OCI-LY7 (cell line): ENCODE results near the gene ZNF593. TPM values are rescaled to one million over a fixed set of nuclear protein-coding genes. Genes with fewer than 3 reads are reported as not detected.

Source experiments
- BruUV-seq: library from RNA; stranded (reverse); fragments of 400-500 nt; replicated peaks from 2 replicates; lab custom pipeline; 2021; lab: Mats Ljungman, UMichigan
- CTCF ChIA-PET: fragments of 300-600 bp; sonication (Branson Sonifier 250); formaldehyde crosslinking; loops from one replicate; lab custom pipeline; 2022; ENCODE audit warnings: antibody characterized with exemption; ENCODE audit not compliant: unreplicated experiment; lab: Charles Lee
- POLR2A ChIA-PET: fragments of 300-600 bp; sonication (Branson Sonifier 250); formaldehyde crosslinking; loops from one replicate; lab custom pipeline; 2022; ENCODE audit warnings: antibody characterized with exemption; lab: Charles Lee
- DNase-seq: peaks from one replicate; pipeline ENCODE4 v3.0.0-alpha.2; 2015; ENCODE audit warnings: low spot score
- H2AFZ ChIP-seq: fragments of 200-600 bp; sonication (generic), shearing (Covaris generic); 2 replicates; pipeline ENCODE4 v1.6.1; 2014; ENCODE audit warnings: mild to moderate bottlenecking, antibody characterized with exemption, low read length, moderate library complexity
- H3K27ac ChIP-seq: fragments of 200-600 bp; sonication (generic); 2 replicates; pipeline ENCODE4 v1.5.1; 2014; ENCODE audit warnings: mixed run types, low read depth, mild to moderate bottlenecking, moderate library complexity, low read length, inconsistent platforms; ENCODE audit not compliant: poor library complexity, severe bottlenecking
- H3K36me3 ChIP-seq: fragments of 200-600 bp; sonication (generic); 2 replicates; pipeline ENCODE4 v1.6.1; 2014; ENCODE audit warnings: mild to moderate bottlenecking, antibody characterized with exemption, low read length, moderate library complexity, mixed read lengths; ENCODE audit not compliant: insufficient read depth
- H3K4me1 ChIP-seq: fragments of 200-600 bp; sonication (generic); 2 replicates; pipeline ENCODE4 v1.5.1; 2014; ENCODE audit warnings: mild to moderate bottlenecking, low read length; ENCODE audit not compliant: insufficient read depth, poor library complexity, severe bottlenecking
- H3K4me2 ChIP-seq: fragments of 200-600 bp; sonication (generic); 2 replicates; pipeline ENCODE4 v1.6.1; 2014; ENCODE audit warnings: mild to moderate bottlenecking, low read length
- H3K4me3 ChIP-seq: fragments of 200-600 bp; sonication (generic); 2 replicates; pipeline ENCODE4 v1.5.1; 2014; ENCODE audit warnings: mild to moderate bottlenecking, low read depth, low read length; ENCODE audit not compliant: poor library complexity, severe bottlenecking
- H3K79me2 ChIP-seq: fragments of 200-600 bp; sonication (generic); 2 replicates; pipeline ENCODE4 v1.6.1; 2016; ENCODE audit warnings: low read depth, mild to moderate bottlenecking, low read length, moderate library complexity, mixed read lengths; ENCODE audit not compliant: insufficient read depth
- H3K9me2 ChIP-seq: fragments of 200-600 bp; sonication (generic); 2 replicates; pipeline ENCODE4 v1.6.1; 2016; ENCODE audit warnings: mild to moderate bottlenecking, low read length, mixed read lengths; ENCODE audit not compliant: insufficient read depth
- H3K9me3 ChIP-seq: fragments of 200-600 bp; sonication (generic); 2 replicates; pipeline ENCODE4 v1.6.1; 2014; ENCODE audit warnings: mild to moderate bottlenecking, mixed run types, low read length, mixed read lengths
- H4K20me1 ChIP-seq: fragments of 200-600 bp; sonication (generic); 2 replicates; pipeline ENCODE4 v1.6.1; 2014; ENCODE audit warnings: mild to moderate bottlenecking, antibody characterized with exemption, low read length, moderate library complexity, mixed read lengths; ENCODE audit not compliant: insufficient read depth
- EZH2phosphoT487 ChIP-seq: fragments of 200-600 bp; sonication (generic); IDR thresholded peaks from 2 replicates; pipeline ENCODE4 v1.6.1; 2018; ENCODE audit warnings: low read depth, borderline replicate concordance, mild to moderate bottlenecking, mixed run types, antibody characterized with exemption, low read length, moderate library complexity, mixed read lengths
- intact Hi-C: fragments of 100-400 bp; cut with micrococcal nuclease; formaldehyde crosslinking; loops from one replicate; pipeline ENCODE4 v1.10.0; 2022; ENCODE audit not compliant: unreplicated experiment
- total RNA-seq, 2 experiments: library from RNA; depleted of rRNA in 1 of 2; stranded (reverse); fragments of >200 nt in 1 of 2; shearing (Covaris generic) in 1 of 2; gene quantifications; 2 replicates each; pipeline ENCODE4 v1.2.3, GENCODE V29; 2014 to 2022
- TF ChIP-seq, protein P1 (sequence below): fragments of 200-600 bp; sonication (generic); conservative IDR thresholded peaks from 2 replicates; pipeline ENCODE4 v1.5.1; 2014; ENCODE audit warnings: mild to moderate bottlenecking, antibody characterized with exemption, low read length, moderate library complexity, mixed read lengths

ZNF593 gene
- total RNA-seq, 2 experiments from 2014 or later, result 42.8 to 63.6 TPM

DNA sequence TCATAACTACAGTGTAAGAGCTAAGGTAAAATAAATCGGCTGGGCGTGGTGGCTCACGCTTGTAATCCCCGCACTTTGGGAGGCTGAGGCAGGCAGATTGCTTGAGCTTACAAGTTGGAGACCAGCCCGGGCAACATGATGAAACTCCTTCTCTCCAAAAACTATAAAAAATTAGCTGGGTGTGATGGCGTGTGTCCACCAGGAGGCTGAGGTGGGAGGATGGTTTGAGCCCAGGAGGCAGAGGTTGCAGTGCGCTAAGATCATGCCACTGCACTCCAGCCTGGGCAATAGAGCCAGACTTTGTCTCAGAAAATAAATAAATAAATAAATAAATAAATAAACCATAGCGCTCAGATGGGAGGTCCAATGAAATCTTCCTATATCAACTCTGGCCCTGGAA is 27.5 kb upstream of the ZNF593 start:
- peaks cover 4% of the 10 kb centered on the region for H3K4me1 ChIP-seq
- H3K27ac ChIP-seq, result no peak overlapping the region
- H3K9me3 ChIP-seq, result no peaks in the 10 kb centered on the region
- H3K4me2 ChIP-seq, result no peak overlapping the region
- no peaks in the 10 kb centered on the region for H3K36me3 ChIP-seq
- POLR2A ChIA-PET, result interaction anchor here (0.7 to 1.8 kb wide), 3 partner anchors 18 to 253 kb away, joined by 3 to 10 read pairs (median 3); no protein-coding TSS in a partner anchor
- TF ChIP-seq EZH2phosphoT487, result no peak
- TF ChIP-seq, protein P1, sequence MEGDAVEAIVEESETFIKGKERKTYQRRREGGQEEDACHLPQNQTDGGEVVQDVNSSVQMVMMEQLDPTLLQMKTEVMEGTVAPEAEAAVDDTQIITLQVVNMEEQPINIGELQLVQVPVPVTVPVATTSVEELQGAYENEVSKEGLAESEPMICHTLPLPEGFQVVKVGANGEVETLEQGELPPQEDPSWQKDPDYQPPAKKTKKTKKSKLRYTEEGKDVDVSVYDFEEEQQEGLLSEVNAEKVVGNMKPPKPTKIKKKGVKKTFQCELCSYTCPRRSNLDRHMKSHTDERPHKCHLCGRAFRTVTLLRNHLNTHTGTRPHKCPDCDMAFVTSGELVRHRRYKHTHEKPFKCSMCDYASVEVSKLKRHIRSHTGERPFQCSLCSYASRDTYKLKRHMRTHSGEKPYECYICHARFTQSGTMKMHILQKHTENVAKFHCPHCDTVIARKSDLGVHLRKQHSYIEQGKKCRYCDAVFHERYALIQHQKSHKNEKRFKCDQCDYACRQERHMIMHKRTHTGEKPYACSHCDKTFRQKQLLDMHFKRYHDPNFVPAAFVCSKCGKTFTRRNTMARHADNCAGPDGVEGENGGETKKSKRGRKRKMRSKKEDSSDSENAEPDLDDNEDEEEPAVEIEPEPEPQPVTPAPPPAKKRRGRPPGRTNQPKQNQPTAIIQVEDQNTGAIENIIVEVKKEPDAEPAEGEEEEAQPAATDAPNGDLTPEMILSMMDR, result no peak
- no peak overlapping the region for H3K4me3 ChIP-seq
- no peaks in the 10 kb centered on the region for H3K9me2 ChIP-seq
- no TSS peak for BruUV-seq
- no peak overlapping the region for H2AFZ ChIP-seq
- no peak for DNase-seq
- no peaks in the 10 kb centered on the region for H3K79me2 ChIP-seq
- intact Hi-C loops, result no loop called here
- CTCF ChIA-PET, result no interaction called here
- H4K20me1 ChIP-seq, result no peaks in the 10 kb centered on the region; the same call in 1 of the 2 replicates

- H2AFZ ChIP-seq, result no peak overlapping the region
- no peaks in the 10 kb centered on the region for H3K9me2 ChIP-seq
- H3K4me3 ChIP-seq, result no peak overlapping the region
- H3K9me3 ChIP-seq, result no peaks in the 10 kb centered on the region
- H3K4me2 ChIP-seq, result peak overlapping the region; percentile 10; the same call in 1 of the 2 replicates
- no peak overlapping the region for H3K27ac ChIP-seq
- DNase-seq, result peak; percentile 83
- no peaks in the 10 kb centered on the region; the same call in 1 of the 2 replicates for H4K20me1 ChIP-seq
- no TSS peak for BruUV-seq
- intact Hi-C loops, result loop anchor here (1.0 kb wide), 2 partner anchors 40 to 109 kb away; no protein-coding TSS in a partner anchor
- ChIA-PET POLR2A (interaction anchor here (1.1 kb wide), 3 partner anchors 22 to 38 kb away, joined by 3 to 10 read pairs (median 3); no protein-coding TSS in a partner anchor), CTCF (interaction anchor here (0.5 to 1.4 kb wide), 4 partner anchors 18 to 264 kb away, joined by 3 to 5 read pairs (median 4); no protein-coding TSS in a partner anchor)
- H3K36me3 ChIP-seq, result no peaks in the 10 kb centered on the region
- H3K79me2 ChIP-seq, result no peaks in the 10 kb centered on the region
- no peak for TF ChIP-seq EZH2phosphoT487
- TF ChIP-seq, protein P1, result peak; percentile 86
- H3K4me1 ChIP-seq, result no peaks in the 10 kb centered on the region
Measured at GRCh38 chr1:26145041-26145959, 24.4 kb upstream of the ZNF593 start.
